MM.1S (cell line): ENCODE results near the gene CNNM3.

Experiments used
- DNase-seq: peaks from one replicate; pipeline ENCODE4 v3.0.0-alpha.2; 2015
- H2AFZ ChIP-seq: fragments of 300-600 bp; sonication (generic); 2 replicates; pipeline ENCODE4 v1.6.0; 2016; ENCODE audit warnings: antibody characterized with exemption, low read length
- H3F3A ChIP-seq: fragments of 300-600 bp; sonication (generic); 2 replicates; pipeline ENCODE4 v1.6.1; 2016; ENCODE audit warnings: mild to moderate bottlenecking, antibody characterized with exemption, low read length, moderate library complexity, mixed read lengths; ENCODE audit not compliant: insufficient read depth
- H3K27ac ChIP-seq: fragments of 300-600 bp; sonication (generic); 2 replicates; pipeline ENCODE4 v1.5.1; 2016; ENCODE audit warnings: mild to moderate bottlenecking, low read length
- H3K27me3 ChIP-seq: fragments of 300-600 bp; sonication (generic); replicated peaks from 2 replicates; pipeline ENCODE4 v1.6.0; 2016; ENCODE audit warnings: low read length; ENCODE audit not compliant: insufficient read depth
- H3K36me3 ChIP-seq: fragments of 300-600 bp; sonication (generic); replicated peaks from 2 replicates; pipeline ENCODE4 v1.6.1; 2016; ENCODE audit warnings: mild to moderate bottlenecking, low read length, mixed read lengths; ENCODE audit not compliant: insufficient read depth
- H3K4me1 ChIP-seq: fragments of 300-600 bp; sonication (generic); 2 replicates; pipeline ENCODE4 v1.6.1; 2016; ENCODE audit warnings: low read length, mixed read lengths
- H3K4me2 ChIP-seq: fragments of 300-600 bp; sonication (generic); 2 replicates; pipeline ENCODE4 v1.6.0; 2016; ENCODE audit warnings: low read depth, low read length
- H3K4me3 ChIP-seq: fragments of 300-600 bp; sonication (generic); 2 replicates; pipeline ENCODE4 v1.5.1; 2016; ENCODE audit warnings: low read length, mixed read lengths
- H3K79me2 ChIP-seq: fragments of 300-600 bp; sonication (generic); 2 replicates; pipeline ENCODE4 v1.6.1; 2016; ENCODE audit warnings: mixed run types, low read length, mixed read lengths
- H3K9ac ChIP-seq: fragments of 300-600 bp; sonication (generic); 2 replicates; pipeline ENCODE4 v1.6.1; 2016; ENCODE audit warnings: low read length, mixed read lengths
- H3K9me2 ChIP-seq: fragments of 300-600 bp; sonication (generic); replicated peaks from 2 replicates; pipeline ENCODE4 v1.6.1; 2016; ENCODE audit warnings: mild to moderate bottlenecking, low read length, mixed read lengths; ENCODE audit not compliant: insufficient read depth
- H3K9me3 ChIP-seq: fragments of 300-600 bp; sonication (generic); replicated peaks from 2 replicates; pipeline ENCODE4 v1.6.1; 2016; ENCODE audit warnings: mild to moderate bottlenecking, low read length, mixed read lengths; ENCODE audit not compliant: insufficient read depth
- H4K20me1 ChIP-seq: fragments of 300-600 bp; sonication (generic); 2 replicates; pipeline ENCODE4 v1.6.1; 2016; ENCODE audit warnings: mild to moderate bottlenecking, low read length, moderate library complexity, mixed read lengths; ENCODE audit not compliant: insufficient read depth
- CTCF ChIP-seq: fragments of 300-600 bp; sonication (generic); IDR thresholded peaks from 2 replicates; pipeline ENCODE4 v1.5.1; 2016; ENCODE audit warnings: antibody characterized with exemption, low read length, mixed read lengths
- EZH2 ChIP-seq: fragments of 300-600 bp; sonication (generic); optimal IDR thresholded peaks from 2 replicates; pipeline ENCODE3; 2017; ENCODE audit warnings: low read depth, mild to moderate bottlenecking, antibody characterized with exemption, low read length, mixed read lengths
- EZH2phosphoT487 ChIP-seq: fragments of 300-600 bp; sonication (generic); IDR thresholded peaks from 2 replicates; pipeline ENCODE4 v1.6.1; 2018; ENCODE audit warnings: antibody characterized with exemption, low read length

The CNNM3 gene

GRCh38 chr2:96817882-96818281, 1.8 kb downstream of the CNNM3 start:
- H4K20me1 ChIP-seq: no peaks in the 10 kb centered on the region
- H3K27me3 ChIP-seq: no peaks in the 10 kb centered on the region
- no peak overlapping the region for H3K27ac ChIP-seq
- TF ChIP-seq CTCF (no peak), EZH2phosphoT487 (no peak), EZH2 (no peak)
- no peak overlapping the region for H2AFZ ChIP-seq
- H3K4me1 ChIP-seq: peaks cover 24% of the 10 kb centered on the region
- no peaks in the 10 kb centered on the region for H3K9me2 ChIP-seq
- peaks cover under 1% of the 10 kb centered on the region; the same call in 1 of the 2 replicates for H3K36me3 ChIP-seq
- peaks cover 57% of the 10 kb centered on the region for H3K79me2 ChIP-seq
- peak overlapping the region; percentile 98 for H3K4me2 ChIP-seq
- no peaks in the 10 kb centered on the region for H3K9me3 ChIP-seq
- H3F3A ChIP-seq: peaks cover 8% of the 10 kb centered on the region; the same call in 1 of the 2 replicates
- peak overlapping the region; percentile 76 for H3K4me3 ChIP-seq
- DNase-seq: no peak
- peak overlapping the region; percentile 50; the same call in 1 of the 2 replicates for H3K9ac ChIP-seq

GRCh38 chr2:96819128-96819875, 3.2 kb downstream of the CNNM3 start:
- H3K4me1 ChIP-seq: peaks cover 24% of the 10 kb centered on the region
- H3K79me2 ChIP-seq: peaks cover 71% of the 10 kb centered on the region
- H3K27ac ChIP-seq: no peak overlapping the region
- H3K4me2 ChIP-seq: peak overlapping the region; percentile 27; the same call in 1 of the 2 replicates
- H4K20me1 ChIP-seq: 0 out of 2 replicates have a peak, but pooled peaks cover 7% of the 10 kb centered on the region
- no peaks in the 10 kb centered on the region for H3K27me3 ChIP-seq
- H3K9me2 ChIP-seq: no peaks in the 10 kb centered on the region
- TF ChIP-seq EZH2: no peak
- TF ChIP-seq EZH2phosphoT487: no peak
- TF ChIP-seq CTCF: no peak
- no peak overlapping the region for H2AFZ ChIP-seq
- no peak for DNase-seq
- H3K9ac ChIP-seq: no peak overlapping the region
- no peak overlapping the region for H3K4me3 ChIP-seq
- H3K36me3 ChIP-seq: peaks cover 3% of the 10 kb centered on the region; the same call in 1 of the 2 replicates
- H3F3A ChIP-seq: peaks cover 8% of the 10 kb centered on the region; the same call in 1 of the 2 replicates
- H3K9me3 ChIP-seq: no peaks in the 10 kb centered on the region

GRCh38 chr2:96819876-96820511, 3.9 kb downstream of the CNNM3 start:
- Histone ChIP-seq H3K9me3 (no peaks in the 10 kb centered on the region), H3K27me3 (no peaks in the 10 kb centered on the region), H3F3A (peaks cover 6% of the 10 kb centered on the region; the same call in 1 of the 2 replicates), H3K9me2 (no peaks in the 10 kb centered on the region), H3K36me3 (peaks cover 3% of the 10 kb centered on the region; the same call in 1 of the 2 replicates), H3K4me1 (peaks cover 22% of the 10 kb centered on the region), H3K79me2 (peaks cover 78% of the 10 kb centered on the region), H3K9ac (no peak overlapping the region), H3K4me2 (no peak overlapping the region), H3K4me3 (no peak overlapping the region), H4K20me1 (0 out of 2 replicates have a peak, but pooled peaks cover 7% of the 10 kb centered on the region), H2AFZ (no peak overlapping the region), H3K27ac (no peak overlapping the region)
- no peak for TF ChIP-seq EZH2phosphoT487
- TF ChIP-seq EZH2: no peak
- no peak for DNase-seq
